ENCODE data around the gene KCTD1. TPM values are rescaled to one million over a fixed set of nuclear protein-coding genes. Genes with fewer than 3 reads are reported as not detected.

KCTD1 gene
- polyA plus RNA-seq, 3 donors, result 0.40 TPM; not detected in 2

- Histone ChIP-seq H3K4me1 (ENCODE audit: control insufficient read depth in 1 of 2, insufficient read depth in 2 of 2, low read length in 2 of 2) (peaks cover 22 to 43% of the 10 kb centered on the region in 2 donors), H3K27me3 (ENCODE audit: control insufficient read depth in 2 of 2, insufficient read depth in 2 of 2, low read length in 2 of 2) (peaks cover 25 to 44% of the 10 kb centered on the region in 2 donors), H3K9ac (ENCODE audit: insufficient read depth, low read length, poor library complexity, severe bottlenecking) (no peak overlapping the region), H3K9me3 (replicated peaks in 1 of 2; ENCODE audit: control insufficient read depth in 1 of 2, insufficient read depth in 1 of 2, low read length in 2 of 2) (peaks cover 5 to 23% of the 10 kb centered on the region in 2 donors), H3K36me3 (replicated peaks in 1 of 2; ENCODE audit: control insufficient read depth in 1 of 2, insufficient read depth in 2 of 2, low read length in 2 of 2) (no peaks in the 10 kb centered on the region), H2AFZ (ENCODE audit: insufficient read depth, low read depth, low read length, poor library complexity, severe bottlenecking) (peak overlapping the region; percentile 83), H3K4me3 (replicated peaks in 1 of 3; ENCODE audit: low read depth in 2 of 3, low read length in 3 of 3) (peak overlapping the region in 2 of 3 experiments; percentile 51 to 79), H3K27ac (ENCODE audit: low read depth in 1 of 2, low read length in 2 of 2) (no peak overlapping the region), H4K20me1 (ENCODE audit: insufficient read depth, low read length) (no peaks in the 10 kb centered on the region), H3K79me2 (ENCODE audit: insufficient read depth, low read length) (no peaks in the 10 kb centered on the region), H3K4me2 (replicated peaks; ENCODE audit: extremely low read depth, low read length, poor library complexity, severe bottlenecking) (peak overlapping the region; percentile 91)
- H3K36me3 Mint-ChIP-seq, result peaks cover 8 to 13% of the 10 kb centered on the region in 2 donors
- peak overlapping the region; percentile 79 to 86 for H3K4me3 Mint-ChIP-seq
- intact Hi-C loops (cut with micrococcal nuclease), result no loop called here
- peaks cover 36% of the 10 kb centered on the region for H3K4me1 Mint-ChIP-seq
- H3K9me3 Mint-ChIP-seq, result peaks cover 2 to 22% (median 5%) of the 10 kb centered on the region in 7 donors
- no peak overlapping the region for H3K27ac Mint-ChIP-seq
- no peak for DNase-seq
- 63% methylated on average over 60 of the region's 69 CpGs for WGBS (ENCODE audit: insufficient coverage)
- peaks cover 35 to 52% (median 50%) of the 10 kb centered on the region in 3 donors for H3K27me3 Mint-ChIP-seq (ENCODE audit: low read depth in 3 of 3)
- no peak for TF ChIP-seq CTCF (IDR thresholded peaks at IDR 0.05)
Observed at GRCh38 chr18:26546875-26547645, 1.3 kb downstream of the KCTD1 start.

- Mint-ChIP-seq H3K27ac (no peak overlapping the region), H3K9me3 (peaks cover 2 to 22% (median 5%) of the 10 kb centered on the region in 7 donors), H3K27me3 (ENCODE audit: low read depth in 3 of 3) (peaks cover 29 to 45% (median 43%) of the 10 kb centered on the region in 3 donors), H3K36me3 (peaks cover 8 to 13% of the 10 kb centered on the region in 2 donors), H3K4me1 (peaks cover 34% of the 10 kb centered on the region), H3K4me3 (peak overlapping the region in 1 of 2 donors; percentile 76)
- H3K9me3 ChIP-seq (replicated peaks in 1 of 2; ENCODE audit: control insufficient read depth in 1 of 2, insufficient read depth in 1 of 2, low read length in 2 of 2), result peaks cover 5 to 16% of the 10 kb centered on the region in 2 donors
- no peak overlapping the region for H2AFZ ChIP-seq (ENCODE audit: insufficient read depth, low read depth, low read length, poor library complexity, severe bottlenecking)
- 90% methylated on average over 5 of the region's 16 CpGs for WGBS (ENCODE audit: insufficient coverage)
- H3K9ac ChIP-seq (ENCODE audit: insufficient read depth, low read length, poor library complexity, severe bottlenecking), result no peak overlapping the region
- TF ChIP-seq CTCF (IDR thresholded peaks at IDR 0.05), result no peak
- H4K20me1 ChIP-seq (ENCODE audit: insufficient read depth, low read length), result no peaks in the 10 kb centered on the region
- intact Hi-C loops (cut with micrococcal nuclease), result no loop called here
- H3K4me1 ChIP-seq (ENCODE audit: control insufficient read depth in 1 of 2, insufficient read depth in 2 of 2, low read length in 2 of 2), result peaks cover 22 to 43% of the 10 kb centered on the region in 2 donors
- DNase-seq, result no peak
- peaks cover 17 to 37% of the 10 kb centered on the region in 2 donors for H3K27me3 ChIP-seq (ENCODE audit: control insufficient read depth in 2 of 2, insufficient read depth in 2 of 2, low read length in 2 of 2)
- no peaks in the 10 kb centered on the region for H3K36me3 ChIP-seq (replicated peaks in 1 of 2; ENCODE audit: control insufficient read depth in 1 of 2, insufficient read depth in 2 of 2, low read length in 2 of 2)
- H3K4me3 ChIP-seq (replicated peaks in 1 of 3; ENCODE audit: low read depth in 2 of 3, low read length in 3 of 3), result no peak overlapping the region
- H3K79me2 ChIP-seq (ENCODE audit: insufficient read depth, low read length), result no peaks in the 10 kb centered on the region
- no peak overlapping the region for H3K27ac ChIP-seq (ENCODE audit: low read depth in 1 of 2, low read length in 2 of 2)
- no peak overlapping the region for H3K4me2 ChIP-seq (replicated peaks; ENCODE audit: extremely low read depth, low read length, poor library complexity, severe bottlenecking)
Observed at GRCh38 chr18:26546170-26546874, 2.0 kb downstream of the KCTD1 start.

Data from CD14-positive monocyte (primary cell).